ENCODE measurements around the gene RAET1E. TPM values are rescaled to one million over a fixed set of nuclear protein-coding genes. Genes with fewer than 3 reads are reported as not detected.
A peak's percentile ranks its signal among the peaks of the same experiment; 100 is the strongest.

Gene RAET1E
- total and polyA plus RNA-seq, 12 donors, result 0.15 to 1.4 (median 0.41) TPM; not detected in 3

GRCh38 chr6:149869275-149869892 lies 28.5 kb downstream of the RAET1E start:
- no peaks in the 10 kb centered on the region for H3K27me3 ChIP-seq
- intact Hi-C loops (cut with DNase I), result loop anchor here in 3 of 10 donors (5.0 kb wide), 2 partner anchors 37 to 322 kb away; partner anchors contain the start of gene PPIL4 (in 1 of the 3)
- no peak overlapping the region for H3K4me3 ChIP-seq
- DNase-seq, result no peak
- peaks cover 0 to 9% (median 5%) of the 10 kb centered on the region in 9 donors for H3K4me1 ChIP-seq
- 70% methylated on average over 10 of the region's 10 CpGs for WGBS, 2 donors
- H3K9me3 ChIP-seq, result peaks cover 0 to 17% (median 0%) of the 10 kb centered on the region in 11 donors
- no peak overlapping the region for H3K27ac ChIP-seq
- ATAC-seq, result no peak
- no peak for TF ChIP-seq CTCF (IDR thresholded peaks at IDR 0.05)
- H3K36me3 ChIP-seq, result no peaks in the 10 kb centered on the region

GRCh38 chr6:149867876-149868640 lies 29.9 kb downstream of the RAET1E start:
- peaks cover 0 to 10% (median 6%) of the 10 kb centered on the region in 9 donors for H3K4me1 ChIP-seq
- H3K27ac ChIP-seq, result no peak overlapping the region
- no peaks in the 10 kb centered on the region for H3K27me3 ChIP-seq
- peaks cover 0 to 12% (median 0%) of the 10 kb centered on the region in 11 donors for H3K9me3 ChIP-seq
- intact Hi-C loops (cut with DNase I), result loop anchor here in 3 of 10 donors (5.0 kb wide), 2 partner anchors 36 to 321 kb away; partner anchors contain the start of gene PPIL4 (in 1 of the 3)
- no peaks in the 10 kb centered on the region for H3K36me3 ChIP-seq
- H3K4me3 ChIP-seq, result no peak overlapping the region
- TF ChIP-seq CTCF (IDR thresholded peaks at IDR 0.05), result no peak
- ATAC-seq (no peak), DNase-seq (no peak)
- 71 to 74% methylated on average over 4 of the region's 4 CpGs for WGBS, 2 donors

- H3K9me3 ChIP-seq, result no peaks in the 10 kb centered on the region
- DNase-seq, result peak in 1 of 2 donors; percentile 46
- peak in 7 of 8 donors; percentile 3 to 87 (median 70) for ATAC-seq
- WGBS, 2 donors, result 16 to 17% methylated on average over 23 of the region's 23 CpGs
- H3K27ac ChIP-seq, result peak overlapping the region; percentile 63 to 95 (median 90)
- intact Hi-C loops (cut with DNase I), result loop anchor here in 6 of 10 donors (1.0 to 5.0 kb wide), 6 partner anchors 24 to 318 kb away; partner anchors contain the start of gene PPIL4 (in 1 of the 6)
- TF ChIP-seq CTCF (IDR thresholded peaks at IDR 0.05), result peak; percentile 33 to 77 (median 64)
- H3K36me3 ChIP-seq, result no peaks in the 10 kb centered on the region
- H3K27me3 ChIP-seq, result no peaks in the 10 kb centered on the region
- peak overlapping the region; percentile 50 to 82 (median 72) for H3K4me3 ChIP-seq
- peaks cover 0 to 31% (median 17%) of the 10 kb centered on the region in 9 donors for H3K4me1 ChIP-seq
Observed at GRCh38 chr6:149864578-149865535, 33.1 kb downstream of the RAET1E start.

Measured in heart right ventricle (tissue), 16 donors.